ENCODE measurements around the gene SPATA7. TPM values are rescaled to one million over a fixed set of nuclear protein-coding genes. Genes with fewer than 3 reads are reported as not detected.

SPATA7 gene
- total RNA-seq, 1 donor: 21.4 TPM

DNA sequence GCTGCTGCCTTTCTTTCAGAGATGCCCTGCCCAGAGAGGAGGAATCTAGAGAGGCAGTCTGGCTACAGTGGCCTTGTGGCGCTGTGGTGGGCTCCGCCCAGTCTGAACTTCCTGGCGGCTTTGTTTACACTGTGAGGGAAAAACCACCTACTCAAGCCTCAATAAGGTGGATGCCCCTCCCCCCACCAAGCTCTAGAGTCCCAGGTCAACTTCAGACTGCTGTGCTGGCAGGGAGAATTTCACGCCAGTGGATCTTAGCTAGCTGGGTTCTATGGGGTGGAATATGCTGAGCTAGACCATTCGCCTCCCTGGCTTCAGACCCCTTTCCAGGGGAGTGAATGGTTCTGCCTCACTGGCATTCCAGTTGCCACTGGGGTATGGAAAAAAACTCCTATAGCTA is 25.6 kb downstream of the SPATA7 start:
- Histone ChIP-seq H4K20me1 (ENCODE audit: insufficient read depth, low read length) (no peaks in the 10 kb centered on the region), H2AFZ (ENCODE audit: low read length) (no peak overlapping the region), H3K4me2 (ENCODE audit: insufficient read depth, low read length) (no peak overlapping the region), H3K4me3 (ENCODE audit: insufficient read depth, low read length) (no peak overlapping the region), H3K27ac (ENCODE audit: low read depth, low read length) (no peak overlapping the region), H3K4me1 (ENCODE audit: insufficient read depth, low read length) (no peaks in the 10 kb centered on the region), H3K9me3 (ENCODE audit: low read depth, low read length) (no peaks in the 10 kb centered on the region), H3K79me2 (ENCODE audit: insufficient read depth, low read length) (no peaks in the 10 kb centered on the region), H3K27me3 (ENCODE audit: insufficient read depth, low read length) (no peaks in the 10 kb centered on the region), H3K36me3 (ENCODE audit: insufficient read depth, low read length) (no peaks in the 10 kb centered on the region)
- DNase-seq (ENCODE audit: insufficient read length, low spot score, missing footprints): no peak
- TF ChIP-seq CTCF (IDR thresholded peaks at IDR 0.05; ENCODE audit: extremely low read depth, low read depth, low read length): no peak

DNA sequence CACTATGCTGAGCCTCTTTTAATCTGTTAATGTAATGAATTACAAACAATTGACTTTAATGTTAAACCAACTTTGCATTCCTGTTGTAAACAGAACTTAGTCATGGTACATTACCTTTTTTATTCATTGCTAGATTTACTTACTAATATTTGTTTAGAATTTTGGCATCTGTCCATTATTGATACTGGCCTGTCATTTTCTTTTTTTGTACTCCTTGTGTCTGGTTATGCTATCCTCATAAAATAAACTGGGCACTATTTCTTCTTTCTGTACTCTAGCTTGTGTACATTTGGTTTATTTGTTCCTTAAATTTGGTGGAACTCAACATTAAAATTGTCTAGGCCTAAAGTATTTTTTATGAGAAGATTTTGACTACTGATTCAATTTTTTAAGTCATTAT is 32.1 kb downstream of the SPATA7 start:
- no peaks in the 10 kb centered on the region for H3K9me3 ChIP-seq (ENCODE audit: low read depth, low read length)
- TF ChIP-seq CTCF (IDR thresholded peaks at IDR 0.05; ENCODE audit: extremely low read depth, low read depth, low read length): no peak

GRCh38 chr14:88420187-88420586 is 34.7 kb downstream of the SPATA7 start:
- Histone ChIP-seq H3K79me2 (ENCODE audit: insufficient read depth, low read length) (no peaks in the 10 kb centered on the region), H3K27ac (ENCODE audit: low read depth, low read length) (no peak overlapping the region), H3K4me2 (ENCODE audit: insufficient read depth, low read length) (no peak overlapping the region), H3K4me1 (ENCODE audit: insufficient read depth, low read length) (peaks cover 23% of the 10 kb centered on the region), H3K9me3 (ENCODE audit: low read depth, low read length) (no peaks in the 10 kb centered on the region), H2AFZ (ENCODE audit: low read length) (no peak overlapping the region), H3K36me3 (ENCODE audit: insufficient read depth, low read length) (peaks cover 4% of the 10 kb centered on the region), H3K4me3 (ENCODE audit: insufficient read depth, low read length) (no peak overlapping the region), H4K20me1 (ENCODE audit: insufficient read depth, low read length) (no peaks in the 10 kb centered on the region), H3K27me3 (ENCODE audit: insufficient read depth, low read length) (no peaks in the 10 kb centered on the region)
- no peak for DNase-seq (ENCODE audit: insufficient read length, low spot score, missing footprints)
- TF ChIP-seq CTCF (IDR thresholded peaks at IDR 0.05; ENCODE audit: extremely low read depth, low read depth, low read length): no peak

More for the DNA sequence above, 32.1 kb downstream of the SPATA7 start:
- Histone ChIP-seq H3K36me3 (ENCODE audit: insufficient read depth, low read length) (peaks cover 4% of the 10 kb centered on the region), H3K4me2 (ENCODE audit: insufficient read depth, low read length) (no peak overlapping the region), H3K79me2 (ENCODE audit: insufficient read depth, low read length) (no peaks in the 10 kb centered on the region), H3K27me3 (ENCODE audit: insufficient read depth, low read length) (no peaks in the 10 kb centered on the region), H3K4me1 (ENCODE audit: insufficient read depth, low read length) (peaks cover 2% of the 10 kb centered on the region), H3K4me3 (ENCODE audit: insufficient read depth, low read length) (no peak overlapping the region), H2AFZ (ENCODE audit: low read length) (no peak overlapping the region), H4K20me1 (ENCODE audit: insufficient read depth, low read length) (no peaks in the 10 kb centered on the region), H3K27ac (ENCODE audit: low read depth, low read length) (no peak overlapping the region)
- no peak for DNase-seq (ENCODE audit: insufficient read length, low spot score, missing footprints)

DNA sequence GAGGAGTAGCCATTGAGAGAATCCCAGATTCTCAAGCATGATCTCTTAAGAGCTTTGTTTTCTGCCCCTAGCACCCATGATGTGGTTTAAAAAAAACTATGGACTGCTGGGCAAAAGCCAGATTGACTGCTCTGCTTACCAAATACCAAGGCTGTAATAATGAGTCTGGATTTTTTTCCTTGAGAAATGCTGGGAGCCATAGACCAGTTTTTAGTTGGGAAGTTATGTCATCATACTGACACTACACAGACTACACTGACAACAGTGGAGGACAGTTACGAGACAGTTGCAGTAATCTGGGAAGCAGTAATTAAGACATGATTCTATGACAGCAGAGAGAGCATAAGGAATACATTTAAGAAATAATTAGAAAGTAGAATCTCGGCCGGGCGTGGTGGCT is 35.8 kb downstream of the SPATA7 start:
- Histone ChIP-seq H3K4me1 (ENCODE audit: insufficient read depth, low read length) (peaks cover 29% of the 10 kb centered on the region), H3K4me2 (ENCODE audit: insufficient read depth, low read length) (no peak overlapping the region), H3K27me3 (ENCODE audit: insufficient read depth, low read length) (no peaks in the 10 kb centered on the region), H3K9me3 (ENCODE audit: low read depth, low read length) (no peaks in the 10 kb centered on the region), H2AFZ (ENCODE audit: low read length) (no peak overlapping the region), H3K4me3 (ENCODE audit: insufficient read depth, low read length) (no peak overlapping the region), H3K27ac (ENCODE audit: low read depth, low read length) (no peak overlapping the region), H3K79me2 (ENCODE audit: insufficient read depth, low read length) (no peaks in the 10 kb centered on the region), H4K20me1 (ENCODE audit: insufficient read depth, low read length) (no peaks in the 10 kb centered on the region), H3K36me3 (ENCODE audit: insufficient read depth, low read length) (peaks cover 4% of the 10 kb centered on the region)
- TF ChIP-seq CTCF (IDR thresholded peaks at IDR 0.05; ENCODE audit: extremely low read depth, low read depth, low read length): no peak
- no peak for DNase-seq (ENCODE audit: insufficient read length, low spot score, missing footprints)

All from osteoblast (primary cell).